Measurements from ENCODE around the gene DBF4B.
A peak's percentile ranks its signal among the peaks of the same experiment; 100 is the strongest.
"Not testable (repeated sequence)": the region's sequence is repeated elsewhere in the genome, so short reads cannot be mapped to it uniquely, and the experiment has no call there.

Gene DBF4B

DNA sequence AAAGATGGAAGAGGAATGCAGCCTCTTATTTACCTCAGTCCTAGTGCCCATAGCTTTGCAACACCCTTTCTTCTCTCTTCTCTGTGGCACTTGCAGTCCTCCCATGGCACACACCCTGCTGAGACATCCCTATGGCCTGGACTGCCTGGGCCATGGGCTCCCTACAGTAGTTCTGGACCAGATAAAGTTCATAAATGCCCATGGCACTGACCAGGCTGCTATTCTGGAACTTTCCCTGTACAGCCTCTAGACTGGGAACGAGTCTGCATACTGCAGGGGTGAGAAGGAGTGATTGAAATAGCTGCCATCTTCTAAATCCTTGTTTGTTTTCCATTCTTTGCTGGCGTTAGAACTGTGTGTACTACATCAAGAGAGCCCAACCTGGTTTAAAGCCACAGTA, 25.8 kb downstream of the DBF4B start:
- DNase-seq (ENCODE audit: low read depth) = no peak
- no peak for TF ChIP-seq CTCF (conservative IDR thresholded peaks at IDR 0.05; ENCODE audit: low read length)
- H3K4me3 ChIP-seq (ENCODE audit: low read length) = no peak overlapping the region

- no peak overlapping the region for H3K4me3 ChIP-seq (ENCODE audit: low read length)
- TF ChIP-seq CTCF (conservative IDR thresholded peaks at IDR 0.05; ENCODE audit: low read length) = no peak
- DNase-seq (ENCODE audit: low read depth) = no peak
Measured at GRCh38 chr17:44736551-44737240, 28.2 kb downstream of the DBF4B start.

- H3K4me3 ChIP-seq (ENCODE audit: low read length) = no peak overlapping the region
- no peak for TF ChIP-seq CTCF (conservative IDR thresholded peaks at IDR 0.05; ENCODE audit: low read length)
- DNase-seq (ENCODE audit: low read depth) = peak; percentile 23
Measured at GRCh38 chr17:44738214-44738906, 29.9 kb downstream of the DBF4B start.

DNA sequence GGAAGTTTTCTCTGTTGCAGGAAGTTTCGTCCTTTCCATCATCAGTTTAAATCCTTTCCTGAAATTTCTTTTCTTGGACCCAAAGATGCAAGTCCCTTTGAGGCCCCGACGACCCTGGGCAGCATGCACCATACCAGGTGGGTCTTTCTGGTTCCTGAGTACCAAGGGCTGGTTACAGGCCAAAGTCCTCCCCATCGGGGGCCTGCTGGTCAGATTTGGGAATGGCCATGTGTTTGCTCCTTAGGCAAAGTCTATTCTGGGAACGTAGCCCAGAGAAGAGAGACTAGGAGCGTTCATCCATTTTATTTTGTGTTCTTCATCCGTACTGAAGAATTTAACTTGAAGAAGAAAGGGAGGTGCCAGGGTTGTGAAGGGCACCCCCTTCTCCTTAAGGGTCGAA, 32.9 kb downstream of the DBF4B start:
- H3K4me3 ChIP-seq (ENCODE audit: low read length) = no peak overlapping the region
- TF ChIP-seq CTCF (conservative IDR thresholded peaks at IDR 0.05; ENCODE audit: low read length) = no peak
- no peak for DNase-seq (ENCODE audit: low read depth)

GRCh38 chr17:44745301-44745700, 36.8 kb downstream of the DBF4B start:
- DNase-seq (ENCODE audit: low read depth) = no peak
- H3K4me3 ChIP-seq (ENCODE audit: low read length) = no peak overlapping the region
- TF ChIP-seq CTCF (conservative IDR thresholded peaks at IDR 0.05; ENCODE audit: low read length) = no peak

DNA sequence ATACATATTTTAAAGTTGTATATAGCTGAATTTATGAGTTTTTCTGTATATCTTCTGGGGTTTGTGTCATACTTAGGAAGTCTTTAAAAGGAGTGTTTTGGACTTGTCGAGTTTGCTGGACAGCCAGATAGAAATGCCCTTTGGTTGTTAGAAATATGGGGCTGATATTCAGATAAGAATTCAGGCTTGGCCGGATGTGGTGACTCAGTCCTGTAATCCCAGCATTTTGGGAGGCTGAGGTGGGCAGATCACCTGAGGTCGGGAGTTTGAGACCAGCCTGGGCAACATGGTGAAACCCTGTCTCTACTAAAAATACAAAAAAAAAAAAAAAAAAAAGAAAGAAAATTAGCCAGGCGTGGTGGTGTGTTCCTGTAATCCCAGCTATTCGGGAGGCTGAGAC, 37.3 kb downstream of the DBF4B start:
- DNase-seq (ENCODE audit: low read depth); H3K4me3 ChIP-seq (ENCODE audit: low read length): not testable (repeated sequence)

DNA sequence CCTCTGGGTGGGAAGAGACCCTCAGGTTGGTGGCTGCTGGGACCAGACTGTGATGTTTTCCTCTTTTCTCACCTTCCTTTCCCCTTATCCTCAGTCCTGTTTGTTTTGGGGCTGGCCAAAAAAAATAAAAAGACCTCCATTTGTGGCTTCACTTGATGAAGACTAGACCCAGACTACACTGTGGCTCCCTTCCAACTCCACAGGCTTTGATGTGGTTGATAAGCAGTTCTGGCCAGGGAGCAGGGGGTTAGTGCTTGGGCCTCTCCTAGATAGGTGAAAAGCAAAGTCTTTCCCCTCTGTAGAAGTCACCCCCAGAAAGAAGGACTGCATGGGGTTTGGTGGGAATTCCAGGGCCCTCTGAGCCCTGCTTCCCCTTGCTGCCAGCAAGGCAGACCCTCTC, 39.1 kb downstream of the DBF4B start:
- no peak overlapping the region for H3K4me3 ChIP-seq (ENCODE audit: low read length)
- no peak for TF ChIP-seq CTCF (conservative IDR thresholded peaks at IDR 0.05; ENCODE audit: low read length)
- DNase-seq (ENCODE audit: low read depth) = no peak

Measured in AG10803 (cell line).